Choroid plexus epithelial cell (primary cell): ENCODE results near the gene SRCAP.

Source experiments
- DNase-seq: peaks from one replicate; pipeline ENCODE4 v3.0.0-alpha.2; 2010; ENCODE audit warnings: low read depth
- H3K4me3 ChIP-seq: 2 replicates; pipeline ENCODE4 v1.5.1; 2011; ENCODE audit warnings: low read depth, mild to moderate bottlenecking, control low read depth, low read length, moderate library complexity
- TF ChIP-seq, protein P1 (sequence below): conservative IDR thresholded peaks from 2 replicates; pipeline ENCODE4 v1.5.1; 2011; ENCODE audit warnings: low read depth, mild to moderate bottlenecking, control low read depth, inconsistent platforms, low read length, moderate library complexity

The SRCAP gene

DNA sequence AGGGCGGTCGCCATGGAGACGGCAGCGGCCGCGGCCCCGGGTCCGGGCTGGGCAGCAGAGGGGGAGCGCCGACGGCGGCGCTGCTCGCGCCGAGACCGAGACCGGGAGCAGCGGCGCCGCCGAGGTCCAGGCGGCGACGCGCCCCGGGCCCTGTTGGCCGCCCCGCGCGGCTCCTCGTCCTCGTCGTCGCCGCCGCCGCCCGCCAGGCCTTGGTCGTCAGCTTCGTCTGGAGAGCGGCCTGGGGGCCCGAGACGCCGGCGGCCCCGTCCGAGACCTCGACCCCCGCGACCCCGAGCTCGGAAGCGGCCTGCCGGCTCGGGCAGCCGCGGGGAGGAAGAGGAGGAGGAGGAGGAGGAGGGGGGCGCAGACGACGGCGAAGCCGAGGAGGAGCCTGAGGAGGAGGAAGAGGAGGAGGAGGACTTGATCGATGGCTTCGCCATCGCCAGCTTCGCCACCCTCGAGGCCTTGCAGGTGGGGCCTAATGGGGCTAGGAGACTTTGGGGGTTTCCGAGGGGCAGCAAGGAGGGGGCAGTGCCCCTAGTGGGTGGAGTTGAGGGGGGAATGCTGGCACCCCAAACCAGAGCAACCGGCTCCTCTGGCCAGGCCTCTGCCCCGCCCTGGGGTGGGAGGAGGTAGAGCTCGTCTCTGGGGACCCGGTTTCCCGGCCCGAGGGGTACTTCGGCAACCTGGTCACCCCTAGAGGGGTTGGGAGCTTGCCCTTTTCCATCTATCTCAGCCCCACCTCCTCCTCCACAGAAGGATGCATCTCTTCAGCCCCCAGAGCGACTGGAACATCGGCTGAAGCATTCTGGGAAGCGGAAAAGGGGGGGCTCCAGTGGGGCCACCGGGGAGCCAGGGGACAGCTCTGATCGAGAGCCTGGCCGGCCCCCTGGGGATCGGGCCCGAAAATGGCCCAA, 39.2 kb upstream of the SRCAP start:
- DNase-seq, result peak; percentile 17
- H3K4me3 ChIP-seq, result peak overlapping the region; percentile 91

DNA sequence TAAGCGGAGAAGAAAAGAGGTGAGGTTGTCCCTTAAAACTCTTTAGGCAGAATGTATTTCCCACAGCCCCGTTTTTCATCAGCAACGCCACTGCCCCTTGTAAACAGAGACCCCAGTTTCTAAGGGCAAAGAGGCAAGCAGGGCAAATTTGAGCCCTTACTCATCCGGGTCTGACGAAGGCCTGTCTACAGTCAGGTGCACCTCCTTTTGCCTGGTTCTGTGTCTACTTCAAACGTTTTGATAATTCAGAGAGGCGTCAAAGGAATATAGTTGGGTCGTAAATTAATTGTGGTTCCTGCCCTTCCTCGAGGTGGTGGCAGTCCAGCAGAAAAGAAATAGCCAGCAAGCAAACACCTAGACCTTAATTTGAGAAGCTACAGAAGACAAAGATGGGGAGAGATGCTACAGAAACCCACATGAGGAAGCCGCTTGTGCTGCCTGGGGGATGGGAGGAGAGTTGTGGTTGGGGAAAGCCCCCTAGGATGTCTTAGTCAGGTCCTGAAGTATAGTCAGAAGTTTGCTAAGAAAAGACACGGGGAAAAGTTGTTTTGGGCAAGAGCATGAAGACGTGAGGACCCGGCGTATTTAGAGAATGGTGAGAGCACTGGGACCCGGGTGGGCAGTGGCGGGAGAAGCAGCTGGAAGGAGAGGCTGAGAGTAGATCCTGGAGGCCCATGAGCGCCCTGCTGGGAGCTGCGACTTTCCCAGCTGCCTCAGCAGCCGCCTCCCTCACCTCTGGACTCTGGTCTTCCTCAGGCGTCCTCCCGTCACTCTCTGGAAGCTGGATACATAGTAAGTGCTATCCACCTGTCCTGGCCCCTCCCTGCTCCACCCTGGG, 38.3 kb upstream of the SRCAP start:
- TF ChIP-seq, protein P1, sequence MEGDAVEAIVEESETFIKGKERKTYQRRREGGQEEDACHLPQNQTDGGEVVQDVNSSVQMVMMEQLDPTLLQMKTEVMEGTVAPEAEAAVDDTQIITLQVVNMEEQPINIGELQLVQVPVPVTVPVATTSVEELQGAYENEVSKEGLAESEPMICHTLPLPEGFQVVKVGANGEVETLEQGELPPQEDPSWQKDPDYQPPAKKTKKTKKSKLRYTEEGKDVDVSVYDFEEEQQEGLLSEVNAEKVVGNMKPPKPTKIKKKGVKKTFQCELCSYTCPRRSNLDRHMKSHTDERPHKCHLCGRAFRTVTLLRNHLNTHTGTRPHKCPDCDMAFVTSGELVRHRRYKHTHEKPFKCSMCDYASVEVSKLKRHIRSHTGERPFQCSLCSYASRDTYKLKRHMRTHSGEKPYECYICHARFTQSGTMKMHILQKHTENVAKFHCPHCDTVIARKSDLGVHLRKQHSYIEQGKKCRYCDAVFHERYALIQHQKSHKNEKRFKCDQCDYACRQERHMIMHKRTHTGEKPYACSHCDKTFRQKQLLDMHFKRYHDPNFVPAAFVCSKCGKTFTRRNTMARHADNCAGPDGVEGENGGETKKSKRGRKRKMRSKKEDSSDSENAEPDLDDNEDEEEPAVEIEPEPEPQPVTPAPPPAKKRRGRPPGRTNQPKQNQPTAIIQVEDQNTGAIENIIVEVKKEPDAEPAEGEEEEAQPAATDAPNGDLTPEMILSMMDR, result no peak

More for the DNA sequence above, 39.2 kb upstream of the SRCAP start:
- TF ChIP-seq, protein P1, result peak; percentile 8

DNA sequence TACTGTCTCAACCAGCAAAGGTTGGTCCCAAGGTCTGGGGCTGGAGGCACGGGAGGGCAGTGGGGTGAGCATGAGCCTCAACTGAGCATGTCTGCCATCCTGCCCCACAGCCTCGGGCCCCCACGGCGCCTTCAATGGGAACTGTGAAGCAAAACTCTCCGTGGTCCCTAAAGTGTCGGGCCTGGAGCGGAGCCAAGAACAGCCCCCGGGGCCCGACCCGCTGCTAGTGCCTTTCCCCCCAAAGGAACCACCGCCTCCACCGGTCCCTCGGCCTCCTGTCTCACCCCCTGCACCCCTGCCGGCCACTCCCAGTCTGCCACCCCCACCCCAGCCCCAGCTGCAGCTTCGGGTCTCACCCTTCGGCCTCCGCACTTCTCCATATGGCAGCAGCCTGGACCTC, 36.5 kb upstream of the SRCAP start:
- TF ChIP-seq, protein P1, result no peak
- no peak overlapping the region for H3K4me3 ChIP-seq
- no peak for DNase-seq

More for the DNA sequence above, 38.3 kb upstream of the SRCAP start:
- peak; percentile 65 for DNase-seq
- H3K4me3 ChIP-seq, result peak overlapping the region; percentile 91

DNA sequence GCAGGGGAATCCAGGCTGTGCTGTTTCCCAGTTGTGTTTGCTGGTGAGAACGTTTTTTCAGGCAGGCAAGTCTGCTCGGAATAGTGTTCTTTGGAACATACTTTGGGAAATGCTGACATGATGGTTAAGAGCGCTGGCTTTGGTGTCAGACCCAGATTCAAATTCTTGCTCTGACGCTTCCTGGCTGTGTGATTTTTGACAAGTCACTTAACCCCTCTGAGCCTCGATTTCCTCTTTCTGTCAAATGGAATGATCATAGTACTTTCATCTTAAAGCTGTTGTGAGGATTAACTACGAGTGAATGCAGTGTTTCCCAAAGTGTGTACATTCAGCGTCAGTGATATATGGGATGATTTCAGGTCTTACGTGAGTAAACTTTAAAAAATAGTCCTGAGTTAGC, 35.9 kb upstream of the SRCAP start:
- H3K4me3 ChIP-seq, result no peak overlapping the region
- DNase-seq, result no peak
- TF ChIP-seq, protein P1, result no peak

DNA sequence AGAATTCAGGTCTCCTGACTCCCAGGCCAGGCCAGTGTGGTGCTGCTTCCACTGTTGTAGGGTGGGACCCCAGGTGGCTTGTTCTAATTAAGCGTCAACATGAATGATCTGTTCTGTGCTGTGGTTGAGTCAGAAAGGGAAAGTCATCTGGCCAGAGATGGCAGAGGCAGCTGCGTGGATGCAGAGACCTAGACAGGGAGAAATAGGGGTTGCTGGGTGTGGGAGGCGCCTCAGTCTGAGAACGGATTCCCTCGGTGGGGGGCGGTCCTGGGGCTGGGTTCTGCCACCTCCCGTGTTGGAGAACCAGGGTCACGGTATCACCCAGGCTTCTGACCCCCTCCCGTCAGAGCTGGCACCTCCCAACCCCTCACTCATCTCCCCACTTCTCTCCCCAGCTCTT, 35.2 kb upstream of the SRCAP start:
- H3K4me3 ChIP-seq, result no peak overlapping the region
- TF ChIP-seq, protein P1, result no peak
- no peak for DNase-seq

DNA sequence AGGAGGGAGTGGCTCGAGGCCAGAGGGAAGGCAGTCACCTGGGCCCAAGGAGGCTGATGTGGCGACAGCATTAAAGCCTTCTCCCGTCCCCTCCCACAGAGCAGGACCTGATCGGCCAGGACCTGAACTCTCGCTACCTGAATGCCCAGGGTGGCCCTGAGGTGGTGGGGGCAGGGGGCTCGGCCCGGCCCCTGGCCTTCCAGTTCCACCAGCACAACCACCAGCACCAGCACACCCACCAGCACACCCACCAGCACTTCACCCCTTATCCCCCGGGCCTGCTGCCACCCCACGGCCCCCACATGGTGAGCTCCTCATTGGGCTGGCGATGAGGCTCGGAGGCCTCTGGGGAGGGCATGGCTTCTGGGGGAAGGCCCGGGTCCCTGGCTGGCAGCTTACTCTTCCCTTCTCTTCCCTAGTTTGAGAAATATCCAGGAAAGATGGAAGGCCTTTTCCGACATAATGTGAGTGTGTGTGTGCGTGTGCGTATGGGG, 34.3 kb upstream of the SRCAP start:
- no peak for DNase-seq
- H3K4me3 ChIP-seq, result no peak overlapping the region
- TF ChIP-seq, protein P1, result no peak
